Endodermal cell (in vitro differentiated cells): ENCODE data around the gene ZNF70. TPM values are rescaled to one million over a fixed set of nuclear protein-coding genes. Genes with fewer than 3 reads are reported as not detected.

Source experiments
- DNase-seq: peaks from one replicate; pipeline ENCODE4 v3.0.0-alpha.2; 2017
- H3K27ac ChIP-seq: 2 replicates; pipeline ENCODE4 v1.5.1; 2013; ENCODE audit warnings: mild to moderate bottlenecking, low read depth, low read length, moderate library complexity
- H3K27me3 ChIP-seq: 2 replicates; pipeline ENCODE4 v1.6.1; 2013; ENCODE audit warnings: mild to moderate bottlenecking, low read length, moderate library complexity; ENCODE audit not compliant: insufficient read depth, control insufficient read depth, poor library complexity, severe bottlenecking
- H3K36me3 ChIP-seq: 2 replicates; pipeline ENCODE4 v1.7.0; 2013; ENCODE audit warnings: mild to moderate bottlenecking, low read length, moderate library complexity; ENCODE audit not compliant: control insufficient read depth, insufficient read depth
- H3K4me1 ChIP-seq: one replicate; pipeline ENCODE4 v1.7.0; 2013; ENCODE audit warnings: low read length; ENCODE audit not compliant: control insufficient read depth, insufficient read depth
- H3K4me3 ChIP-seq: 2 replicates; pipeline ENCODE4 v1.5.1; 2013; ENCODE audit warnings: mild to moderate bottlenecking, low read length, moderate library complexity
- H3K9ac ChIP-seq: 2 replicates; pipeline ENCODE4 v1.6.1; 2013; ENCODE audit warnings: mild to moderate bottlenecking, low read length, moderate library complexity; ENCODE audit not compliant: poor library complexity, severe bottlenecking; ENCODE audit errors: extremely low read depth
- H3K9me3 ChIP-seq: 2 replicates; pipeline ENCODE4 v1.6.1; 2013; ENCODE audit warnings: mild to moderate bottlenecking, low read length, moderate library complexity; ENCODE audit not compliant: control insufficient read depth
- H3K27ac Mint-ChIP-seq: 2 replicates; pipeline ENCODE4 v1.8.0; 2020; ENCODE audit warnings: mixed read lengths
- H3K27me3 Mint-ChIP-seq: 2 replicates; pipeline ENCODE4 v1.8.0; 2021; ENCODE audit warnings: mild to moderate bottlenecking, mixed read lengths; ENCODE audit not compliant: insufficient read depth
- H3K36me3 Mint-ChIP-seq: 2 replicates; pipeline ENCODE4 v1.8.0; 2020; ENCODE audit warnings: low read depth, mixed read lengths
- H3K4me1 Mint-ChIP-seq: 2 replicates; pipeline ENCODE4 v1.8.0; 2020; ENCODE audit warnings: mixed read lengths
- H3K4me3 Mint-ChIP-seq: 2 replicates; pipeline ENCODE4 v1.8.0; 2020; ENCODE audit warnings: mild to moderate bottlenecking, moderate library complexity, mixed read lengths
- H3K9me3 Mint-ChIP-seq: 2 replicates; pipeline ENCODE4 v1.8.0; 2020; ENCODE audit warnings: mild to moderate bottlenecking, mixed read lengths
- CTCF ChIP-seq: fragments of 200-600 bp; sonication (generic); conservative IDR thresholded peaks from 2 replicates; pipeline ENCODE4 v1.5.0; 2021; ENCODE audit warnings: antibody characterized with exemption, mild to moderate bottlenecking
- WGBS, 2 experiments: methylation state at CpG; one replicate each; pipeline versions ENCODE4 v1.1.5 to v1.1.7; 2013; ENCODE audit warnings: missing lambda C conversion rate in 2 of 2, mixed read lengths in 1 of 2; ENCODE audit not compliant: insufficient coverage in 1 of 2, insufficient read length in 1 of 2; 5-methylcytosine and 5-hydroxymethylcytosine counted together
- total RNA-seq, 2 donors: library from RNA; stranded (reverse); fragmentation: NEBNext Ultra II Directional in 1 of 2; extraction: Animal tissue kit (Norgen Biotek cat#: 25700) in 1 of 2; gene quantifications; 2 replicates in 1 of 2; 3 replicates in 1 of 2; pipeline ENCODE4 v1.2.1, GENCODE V29; 2021

Gene ZNF70
- total RNA-seq, 2 donors from 2014 or later, result 4.7 to 5.7 TPM

GRCh38 chr22:23783265-23784150, 32.6 kb upstream of the ZNF70 start:
- DNase-seq, result no peak
- no peak overlapping the region for H3K4me3 ChIP-seq
- Mint-ChIP-seq H3K27me3 (peaks cover 3% of the 10 kb centered on the region), H3K36me3 (no peaks in the 10 kb centered on the region), H3K9me3 (no peaks in the 10 kb centered on the region), H3K27ac (no peak overlapping the region), H3K4me3 (no peak overlapping the region), H3K4me1 (peaks cover 15% of the 10 kb centered on the region)
- no peak overlapping the region for H3K9ac ChIP-seq
- no peaks in the 10 kb centered on the region for H3K9me3 ChIP-seq
- no peak for TF ChIP-seq CTCF
- WGBS, 2 experiments, result 72 to 82% methylated on average over 8 to 15 of the region's 15 CpGs
- peaks cover 5% of the 10 kb centered on the region for H3K4me1 ChIP-seq
- H3K27ac ChIP-seq, result no peak overlapping the region
- H3K36me3 ChIP-seq, result no peaks in the 10 kb centered on the region
- H3K27me3 ChIP-seq, result no peaks in the 10 kb centered on the region

GRCh38 chr22:23782703-23783102, 31.8 kb upstream of the ZNF70 start:
- Histone ChIP-seq H3K4me1 (peaks cover 5% of the 10 kb centered on the region), H3K9me3 (no peaks in the 10 kb centered on the region), H3K36me3 (no peaks in the 10 kb centered on the region), H3K9ac (no peak overlapping the region), H3K27ac (no peak overlapping the region), H3K4me3 (no peak overlapping the region), H3K27me3 (no peaks in the 10 kb centered on the region)
- peaks cover 7% of the 10 kb centered on the region for H3K4me1 Mint-ChIP-seq
- H3K27me3 Mint-ChIP-seq, result peaks cover 3% of the 10 kb centered on the region
- no peaks in the 10 kb centered on the region for H3K36me3 Mint-ChIP-seq
- 94% methylated on average over 1 of the region's 1 CpG; no CpG with 5 or more reads in 1 of the 2 experiments for WGBS, 2 experiments
- no peaks in the 10 kb centered on the region for H3K9me3 Mint-ChIP-seq
- TF ChIP-seq CTCF, result no peak
- no peak overlapping the region for H3K4me3 Mint-ChIP-seq
- no peak for DNase-seq
- H3K27ac Mint-ChIP-seq, result no peak overlapping the region

- no peaks in the 10 kb centered on the region for H3K36me3 ChIP-seq
- H3K27me3 ChIP-seq, result no peaks in the 10 kb centered on the region
Observed at GRCh38 chr22:23782252-23782651, 31.3 kb upstream of the ZNF70 start.

More at GRCh38 chr22:23782252-23782651, 31.3 kb upstream of the ZNF70 start:
- no peak for DNase-seq
- peaks cover 3% of the 10 kb centered on the region for H3K27me3 Mint-ChIP-seq
- peaks cover 6% of the 10 kb centered on the region for H3K4me1 Mint-ChIP-seq
- Histone ChIP-seq H3K9ac (no peak overlapping the region), H3K4me3 (no peak overlapping the region), H3K9me3 (no peaks in the 10 kb centered on the region), H3K4me1 (peaks cover 5% of the 10 kb centered on the region), H3K27ac (no peak overlapping the region)
- H3K4me3 Mint-ChIP-seq, result no peak overlapping the region
- TF ChIP-seq CTCF, result no peak
- H3K27ac Mint-ChIP-seq, result no peak overlapping the region
- no peaks in the 10 kb centered on the region for H3K36me3 Mint-ChIP-seq
- 92 to 93% methylated on average over 11 to 16 of the region's 16 CpGs for WGBS, 2 experiments
- no peaks in the 10 kb centered on the region for H3K9me3 Mint-ChIP-seq
